SK-N-MC (cell line): ENCODE results near the gene MTARC2.

Source experiments
- EZH2 ChIP-seq: fragments of 200-600 bp; sonication (generic); IDR thresholded peaks from one replicate; pipeline ENCODE4 v1.6.1; 2017; ENCODE audit warnings: antibody characterized with exemption
- POLR2AphosphoS5 ChIP-seq: IDR thresholded peaks from 2 replicates; pipeline ENCODE4 v1.6.1; 2012; ENCODE audit warnings: mild to moderate bottlenecking, low read depth, low read length, borderline replicate concordance

GRCh38 chr1:220726634-220727033 lies 21.5 kb upstream of the MTARC2 start:
- no peak for TF ChIP-seq EZH2
- TF ChIP-seq POLR2AphosphoS5: no peak
